ENCODE data around the gene RHBDD1.

The RHBDD1 gene

GRCh38 chr2:226984750-226985582, 149.1 kb downstream of the RHBDD1 start:
- TF ChIP-seq CTCF (IDR thresholded peaks at IDR 0.05; ENCODE audit: low read depth, low read length), result peak; percentile 58
- DNase-seq (ENCODE audit: low read depth, low spot score), result peak; percentile 80
- in situ Hi-C loops (cut with HindIII; ENCODE audit: low sequenced_read_pairs), result no loop called here
- no peak overlapping the region for H3K4me3 ChIP-seq (ENCODE audit: low read depth, low read length)

- no peak for TF ChIP-seq CTCF (IDR thresholded peaks at IDR 0.05; ENCODE audit: low read depth, low read length)
- DNase-seq (ENCODE audit: low read depth, low spot score), result no peak
- no peak overlapping the region for H3K4me3 ChIP-seq (ENCODE audit: low read depth, low read length)
- in situ Hi-C loops (cut with HindIII; ENCODE audit: low sequenced_read_pairs), result no loop called here
Observed at GRCh38 chr2:226985583-226985946, 149.7 kb downstream of the RHBDD1 start.

- no peak overlapping the region for H3K4me3 ChIP-seq (ENCODE audit: low read depth, low read length)
- in situ Hi-C loops (cut with HindIII; ENCODE audit: low sequenced_read_pairs), result no loop called here
- no peak for TF ChIP-seq CTCF (IDR thresholded peaks at IDR 0.05; ENCODE audit: low read depth, low read length)
- no peak for DNase-seq (ENCODE audit: low read depth, low spot score)
Observed at GRCh38 chr2:226991663-226992062, 155.8 kb downstream of the RHBDD1 start.

GRCh38 chr2:226993171-226993570, 157.3 kb downstream of the RHBDD1 start:
- in situ Hi-C loops (cut with HindIII; ENCODE audit: low sequenced_read_pairs), result no loop called here
- DNase-seq (ENCODE audit: low read depth, low spot score), result no peak
- H3K4me3 ChIP-seq (ENCODE audit: low read depth, low read length), result no peak overlapping the region
- TF ChIP-seq CTCF (IDR thresholded peaks at IDR 0.05; ENCODE audit: low read depth, low read length), result no peak

- H3K4me3 ChIP-seq (ENCODE audit: low read depth, low read length), result no peak overlapping the region
- DNase-seq (ENCODE audit: low read depth, low spot score), result no peak
- in situ Hi-C loops (cut with HindIII; ENCODE audit: low sequenced_read_pairs), result no loop called here
- TF ChIP-seq CTCF (IDR thresholded peaks at IDR 0.05; ENCODE audit: low read depth, low read length), result no peak
Observed at GRCh38 chr2:226994775-226995174, 158.9 kb downstream of the RHBDD1 start.

GRCh38 chr2:226995625-226996041, 159.8 kb downstream of the RHBDD1 start:
- peak; percentile 97 for DNase-seq (ENCODE audit: low read depth, low spot score)

More at GRCh38 chr2:226995625-226996041, 159.8 kb downstream of the RHBDD1 start:
- H3K4me3 ChIP-seq (ENCODE audit: low read depth, low read length), result no peak overlapping the region
- in situ Hi-C loops (cut with HindIII; ENCODE audit: low sequenced_read_pairs), result no loop called here
- no peak for TF ChIP-seq CTCF (IDR thresholded peaks at IDR 0.05; ENCODE audit: low read depth, low read length)
